C1 segment of cervical spinal cord (tissue), 14 donors: ENCODE results near the gene KIAA0232.
A peak's percentile ranks its signal among the peaks of the same experiment; 100 is the strongest.
"Not testable (repeated sequence)": the region's sequence is repeated elsewhere in the genome, so short reads cannot be mapped to it uniquely, and the experiment has no call there.

ENCODE experiments used
- DNase-seq, 14 donors: peaks; one replicate each; lab custom pipeline; 2025; lab: John Stamatoyannopoulos, UW

Gene KIAA0232

DNA sequence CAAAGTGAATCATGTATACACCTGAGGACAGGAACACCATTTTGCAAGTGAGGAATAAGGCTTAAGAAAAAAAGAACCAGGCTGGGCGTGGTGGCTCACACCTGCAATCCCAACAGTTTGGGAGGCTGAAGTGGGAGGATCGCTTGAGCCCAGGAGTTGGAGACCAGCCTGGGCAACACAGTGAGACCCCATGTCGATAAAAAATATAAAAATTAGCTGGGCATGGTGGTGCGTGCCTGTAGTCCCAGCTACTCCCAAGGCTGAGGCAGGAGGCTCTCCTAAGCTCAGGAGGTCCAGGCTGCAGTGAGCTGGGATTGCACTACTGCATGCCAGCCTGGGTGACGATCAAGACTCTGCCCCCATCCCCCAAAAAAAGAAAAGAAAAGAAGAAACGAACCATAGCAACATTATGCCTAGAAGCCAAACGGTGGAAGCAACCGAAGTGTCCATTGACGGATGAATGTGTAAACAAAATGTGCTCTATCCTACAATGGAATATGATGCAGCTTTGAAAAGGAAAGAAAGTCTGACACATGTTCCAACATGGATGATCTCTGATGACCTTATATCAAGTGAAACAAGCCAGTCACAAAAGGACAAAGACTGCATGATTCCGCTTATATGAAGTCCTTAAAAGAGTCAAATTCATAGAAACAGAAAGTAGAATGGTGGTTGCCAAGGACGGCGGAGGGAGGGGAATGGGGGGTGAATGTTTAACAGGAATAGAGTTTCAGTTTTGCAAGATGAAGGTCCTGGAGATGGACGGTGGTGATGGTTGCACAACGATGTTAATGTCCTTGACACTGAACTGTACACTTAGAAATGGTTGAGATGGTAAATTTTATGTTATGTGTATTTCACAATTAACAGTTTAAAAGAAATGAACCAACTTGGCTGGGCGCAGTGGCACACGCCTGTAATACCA lies 8.6 kb upstream of the KIAA0232 start:
- no peak for DNase-seq

DNA sequence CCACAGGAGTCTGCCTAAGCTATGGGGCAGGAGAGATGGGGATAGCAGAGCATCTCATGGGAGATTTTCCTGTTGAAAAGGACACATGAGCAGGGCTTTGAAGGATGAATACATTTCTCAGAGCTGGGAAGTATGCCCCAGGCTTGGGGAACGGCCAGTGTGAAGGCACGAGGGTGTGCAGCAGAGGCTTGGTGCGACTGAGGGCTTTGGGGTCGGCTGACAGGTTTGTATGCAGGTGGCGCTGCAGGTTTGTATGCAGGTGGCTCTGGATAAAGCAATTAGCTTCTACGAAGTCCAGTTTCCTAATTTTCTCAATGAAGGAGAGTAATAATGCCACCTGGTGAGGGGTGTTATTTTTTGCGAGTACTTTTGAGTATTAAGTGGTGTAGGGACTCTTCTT lies 6.8 kb upstream of the KIAA0232 start:
- no peak for DNase-seq

DNA sequence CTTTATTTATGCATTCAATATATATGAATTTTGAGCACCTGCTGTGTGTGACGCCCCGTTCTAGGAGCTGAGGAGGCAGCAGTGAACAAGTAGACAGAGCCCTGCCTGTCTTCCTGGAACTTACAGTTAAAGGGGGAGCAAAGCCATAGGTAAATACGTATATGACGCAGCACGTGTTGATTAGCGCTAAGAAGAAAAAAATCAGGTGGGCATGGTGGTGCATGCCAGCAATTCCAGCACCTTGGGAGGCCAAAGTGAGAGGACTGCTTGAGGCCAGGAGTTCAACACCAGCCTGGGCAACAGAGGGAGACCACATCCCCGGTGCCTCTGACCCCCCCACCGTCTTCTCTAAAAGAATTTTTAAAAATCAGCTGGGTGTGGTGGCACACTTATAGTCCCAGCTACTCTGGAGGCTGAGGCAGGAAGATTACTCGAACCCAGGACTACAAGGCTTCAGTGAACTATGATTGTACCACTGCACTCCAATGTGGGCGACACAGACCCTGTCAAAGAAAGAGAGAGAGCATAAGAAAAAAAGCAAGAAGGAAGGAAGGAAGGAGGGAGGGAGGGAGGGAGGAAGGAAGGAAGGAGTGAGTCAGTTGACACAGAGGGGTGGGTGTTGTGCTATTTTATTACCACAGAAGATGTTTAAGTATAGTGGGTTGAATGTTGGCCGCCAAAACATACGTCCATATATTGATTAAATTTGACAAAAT lies 5.4 kb upstream of the KIAA0232 start:
- no peak for DNase-seq

DNA sequence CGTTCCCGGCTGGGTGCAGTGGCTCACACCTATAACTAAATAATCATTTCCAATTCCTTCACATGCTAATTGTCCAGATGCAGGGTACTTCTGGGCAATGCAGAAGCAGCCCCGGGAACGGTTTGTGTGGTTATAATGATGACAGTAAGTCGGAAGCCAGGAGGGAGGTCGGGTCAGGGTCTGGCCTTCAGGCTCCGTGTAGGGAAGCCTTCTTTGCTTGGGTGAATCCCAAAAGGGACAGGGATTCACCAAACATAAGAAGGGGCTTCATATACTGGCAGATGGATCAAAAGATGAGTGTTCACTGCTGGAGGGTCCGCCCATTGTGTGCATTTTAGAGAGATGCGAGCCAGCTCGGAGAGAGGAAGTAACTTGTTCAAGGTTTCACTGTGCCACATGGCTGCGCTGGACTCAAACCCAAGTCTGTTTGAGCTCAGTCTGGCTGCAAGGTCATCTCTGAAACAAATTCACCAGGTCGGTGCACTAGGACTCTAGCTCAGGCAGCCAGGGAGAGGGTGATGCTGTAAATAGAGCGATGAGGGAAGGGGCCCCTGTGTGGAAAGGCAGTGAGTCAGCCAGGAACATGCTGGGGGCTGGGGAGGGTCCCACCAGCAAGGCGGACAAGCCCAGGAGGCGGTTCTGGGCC lies 4.8 kb upstream of the KIAA0232 start:
- no peak for DNase-seq

DNA sequence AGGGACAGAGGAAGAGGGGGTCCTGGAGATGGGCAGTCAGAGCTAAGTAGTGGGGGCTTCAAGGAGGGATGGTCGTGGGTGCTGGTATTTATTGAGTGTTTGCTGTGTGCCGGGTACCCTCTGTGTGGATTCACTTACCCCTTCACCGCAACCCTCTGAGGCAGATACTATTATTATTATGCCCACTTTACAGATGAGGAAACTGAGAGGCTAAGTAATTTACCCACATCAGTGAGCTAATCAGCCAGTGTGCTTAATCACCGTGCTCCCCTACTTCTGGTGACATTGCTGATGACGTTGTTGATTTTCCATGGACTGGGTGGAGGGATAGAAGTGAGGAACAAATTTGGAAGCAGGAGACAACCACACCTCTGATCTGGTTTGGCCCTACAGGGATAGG lies 4.1 kb upstream of the KIAA0232 start:
- no peak for DNase-seq

DNA sequence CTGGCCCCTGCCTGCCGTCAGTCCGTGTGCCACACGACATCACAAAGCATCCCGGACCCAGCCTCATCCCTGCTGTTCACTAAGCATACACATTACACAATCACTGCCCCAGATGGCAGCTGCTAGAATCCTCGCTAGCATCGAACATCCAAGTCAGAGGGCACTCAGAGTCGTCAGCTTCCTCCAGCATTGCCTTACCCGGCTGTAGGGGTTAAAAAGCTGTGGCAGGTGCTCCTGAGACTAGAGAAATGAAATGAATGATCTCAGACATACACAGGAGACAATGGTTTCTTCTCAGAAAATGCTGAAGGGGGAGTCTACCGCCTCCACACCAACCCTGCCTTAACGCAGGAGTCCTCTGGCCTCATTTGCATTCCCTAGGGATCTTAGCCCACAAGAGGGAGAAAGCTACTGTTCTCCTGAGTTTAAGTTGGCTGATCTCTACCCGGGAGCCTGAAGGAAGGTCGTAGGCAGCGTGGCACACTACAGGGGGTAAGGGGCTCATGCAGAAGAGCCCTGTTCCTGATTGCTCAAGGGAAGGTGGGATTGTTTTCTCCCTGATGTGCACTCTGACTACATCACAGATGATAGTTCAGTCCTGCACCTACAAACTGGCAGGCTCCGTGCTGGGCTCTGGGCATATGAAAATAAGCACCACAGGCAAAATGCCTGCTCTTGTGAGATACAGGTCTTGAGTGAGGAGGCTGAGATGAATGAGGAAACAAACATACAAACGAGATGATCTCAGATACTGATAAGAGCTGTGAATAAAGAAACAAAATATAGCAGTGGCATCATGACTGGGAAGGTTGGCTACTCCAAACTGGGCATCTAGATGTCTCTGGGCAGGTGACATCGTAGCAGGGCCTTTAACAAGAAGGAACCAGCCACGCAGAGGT lies 2.6 kb upstream of the KIAA0232 start:
- peak in 3 of 14 donors; percentile 20 to 47 (median 35) for DNase-seq

DNA sequence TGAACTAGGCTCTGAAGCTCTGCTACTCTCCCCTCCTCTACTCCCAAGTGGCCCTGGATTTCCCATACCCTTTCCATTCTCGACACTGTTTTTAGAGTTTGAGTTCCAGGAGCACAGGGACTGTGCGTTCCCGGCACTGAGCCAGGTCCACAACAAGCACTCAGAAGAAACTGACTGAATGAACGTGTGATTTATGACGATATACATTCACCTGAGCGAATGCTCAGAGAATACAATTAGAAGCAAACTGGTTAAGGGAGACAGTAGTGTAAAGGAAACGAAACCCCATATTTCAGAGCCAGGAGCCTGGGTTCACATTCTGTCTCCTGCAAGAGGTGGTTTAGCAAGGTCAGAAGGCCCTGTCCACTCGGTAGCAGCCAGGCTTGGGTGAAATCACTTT lies 1.4 kb upstream of the KIAA0232 start:
- no peak for DNase-seq

DNA sequence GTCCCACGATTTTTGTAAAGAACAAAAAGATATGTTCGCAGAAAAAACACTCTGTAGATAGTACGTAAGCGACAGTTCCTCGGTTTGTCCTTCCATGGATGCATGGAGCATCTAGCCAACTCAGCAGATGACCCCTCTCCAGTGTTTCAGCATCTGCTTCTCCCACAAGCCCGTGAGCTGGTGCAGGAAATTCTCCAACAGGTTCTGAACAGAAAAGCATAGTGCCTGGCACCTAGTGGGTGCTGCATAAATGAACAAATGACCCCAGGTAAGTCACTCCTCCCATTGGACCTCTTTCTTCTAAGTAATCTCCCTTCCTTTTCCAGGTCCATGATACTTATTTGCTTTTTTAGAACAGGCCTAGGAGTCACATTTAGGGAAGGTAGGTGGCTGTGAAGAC lies 966 bp upstream of the KIAA0232 start:
- no peak for DNase-seq

DNA sequence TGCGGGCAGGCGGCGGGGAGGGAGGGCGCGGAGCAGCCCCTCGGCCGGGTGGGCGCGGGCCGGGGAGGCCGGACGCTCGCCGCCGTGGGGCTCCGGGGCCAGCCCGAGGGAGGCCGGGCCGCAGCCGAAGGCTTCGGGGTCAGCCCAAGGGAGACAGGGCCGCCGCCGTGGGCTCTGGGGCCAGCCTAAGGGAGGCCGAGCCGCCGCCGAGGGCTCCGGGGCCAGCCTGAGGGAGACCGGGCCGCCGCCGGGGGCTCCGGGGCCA lies 251 bp downstream of the KIAA0232 start:
- peak in 3 of 14 donors; percentile 51 to 78 (median 72) for DNase-seq

DNA sequence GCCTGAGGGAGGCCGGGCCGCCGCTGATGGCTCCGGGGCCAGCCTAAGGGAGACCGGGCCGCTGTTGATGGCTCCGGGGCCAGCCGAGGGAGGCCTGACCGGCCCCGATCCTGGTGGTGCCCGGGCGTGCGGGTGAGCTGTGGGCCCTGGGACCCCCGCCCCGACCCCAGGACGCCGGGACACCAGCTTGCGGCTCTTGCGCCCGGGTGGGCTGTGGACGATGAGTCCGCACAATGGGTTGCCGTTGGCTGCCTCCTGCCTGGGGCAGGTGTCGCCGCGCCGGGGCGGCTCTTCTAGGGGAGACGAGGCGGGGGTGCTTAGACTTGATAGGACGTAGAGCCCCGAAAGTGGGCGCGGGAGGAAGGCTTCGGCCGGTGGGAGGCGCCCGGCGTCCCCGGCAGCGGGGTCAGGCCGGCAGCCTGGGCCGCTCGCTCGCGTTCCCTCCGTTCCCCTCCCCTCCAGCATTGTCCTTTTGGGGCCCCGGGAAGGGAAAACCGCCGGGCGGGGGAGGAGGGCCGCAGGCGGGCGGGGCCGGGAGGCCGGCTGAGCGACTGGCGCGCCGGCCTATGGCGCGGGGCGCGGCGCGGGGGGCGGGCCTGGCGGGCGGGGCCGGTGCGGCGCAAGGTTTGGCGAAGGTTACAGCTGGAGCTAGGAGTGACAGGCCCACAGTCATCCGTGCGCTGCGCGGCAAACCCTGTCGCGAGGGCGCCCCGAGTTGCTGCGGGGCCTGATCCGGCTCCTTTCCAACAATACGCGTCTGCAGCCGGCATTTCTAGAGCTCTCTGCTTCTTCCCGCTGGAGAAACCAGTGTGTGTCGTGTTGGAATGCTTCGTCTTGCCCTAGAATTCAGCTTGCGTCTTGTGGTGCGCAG lies 819 bp downstream of the KIAA0232 start:
- DNase-seq: peak; percentile 32 to 96 (median 88)

DNA sequence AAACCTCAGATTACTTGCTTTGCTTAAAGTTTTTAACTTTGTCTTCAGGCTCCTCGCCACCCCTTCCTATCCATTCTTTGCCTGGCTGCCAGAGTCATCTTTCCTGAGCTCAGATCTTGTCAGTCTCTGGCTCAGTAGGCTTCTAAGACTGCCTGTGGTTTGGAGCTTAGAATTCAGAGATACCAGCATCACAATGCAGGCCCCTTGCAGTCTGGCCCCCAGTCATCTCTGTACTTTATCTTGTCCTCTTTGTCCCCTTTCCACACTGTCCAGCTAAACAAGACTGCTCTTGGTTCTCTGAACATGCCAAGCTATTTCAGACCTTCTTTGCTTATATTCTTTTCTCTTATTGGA lies 3.0 kb downstream of the KIAA0232 start:
- no peak for DNase-seq

DNA sequence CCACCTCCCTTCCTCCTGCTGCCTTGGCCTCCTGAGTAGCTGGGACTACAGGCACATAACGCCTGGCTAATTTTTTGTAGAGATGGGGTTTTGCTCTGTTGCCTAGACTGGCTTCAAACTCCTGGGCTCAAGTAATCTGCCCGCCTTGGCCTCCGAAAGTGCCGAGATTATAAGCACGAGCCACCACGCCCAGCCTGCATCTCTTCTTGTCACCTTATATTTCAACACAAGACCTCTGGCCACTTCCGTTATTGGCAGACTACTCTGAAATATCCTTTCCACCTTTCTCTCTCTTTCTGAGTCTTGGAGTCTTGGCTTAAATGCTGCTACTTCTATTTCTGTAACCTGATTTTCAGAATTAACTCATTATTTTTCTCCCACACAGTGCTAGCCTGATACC lies 5.6 kb downstream of the KIAA0232 start:
- no peak for DNase-seq

DNA sequence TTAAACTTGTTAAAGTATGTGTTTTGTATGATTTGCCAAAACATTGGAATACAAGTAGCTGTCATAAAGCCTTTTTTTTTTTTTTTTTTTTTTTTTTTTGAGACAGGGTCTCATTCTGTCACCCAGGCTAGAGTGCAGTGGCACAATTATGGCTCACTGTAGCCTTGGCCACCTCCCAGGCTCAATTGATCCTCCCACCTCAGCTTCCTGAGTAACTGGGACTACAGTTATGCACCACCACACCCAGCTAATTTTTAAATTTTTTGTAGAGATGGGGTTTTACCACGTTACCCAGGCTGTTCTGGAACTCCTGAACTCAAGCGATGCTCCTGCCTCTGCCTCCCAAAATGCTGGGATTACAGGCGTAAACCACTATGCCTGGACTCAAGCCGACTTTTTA lies 8.7 kb downstream of the KIAA0232 start:
- not testable (repeated sequence) for DNase-seq

DNA sequence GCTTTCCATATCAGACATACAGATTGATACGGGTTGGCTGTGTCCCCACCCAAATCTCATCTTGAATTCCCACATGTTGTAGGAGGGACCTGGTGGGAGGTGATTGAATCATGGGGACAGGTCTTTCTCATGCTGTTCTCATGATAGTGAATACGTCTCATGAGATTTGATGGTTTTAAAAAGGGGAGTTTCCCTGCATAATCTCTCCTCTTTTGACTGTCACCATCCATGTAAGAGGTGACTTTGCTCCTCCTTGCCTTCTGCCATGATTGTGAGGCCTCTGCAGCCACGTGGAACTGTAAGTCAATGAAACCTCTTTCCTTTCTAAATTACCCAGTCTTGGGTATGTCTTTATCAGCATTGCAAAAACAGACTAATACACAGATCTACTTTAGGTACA lies 9.3 kb downstream of the KIAA0232 start:
- DNase-seq: not testable (repeated sequence)

DNA sequence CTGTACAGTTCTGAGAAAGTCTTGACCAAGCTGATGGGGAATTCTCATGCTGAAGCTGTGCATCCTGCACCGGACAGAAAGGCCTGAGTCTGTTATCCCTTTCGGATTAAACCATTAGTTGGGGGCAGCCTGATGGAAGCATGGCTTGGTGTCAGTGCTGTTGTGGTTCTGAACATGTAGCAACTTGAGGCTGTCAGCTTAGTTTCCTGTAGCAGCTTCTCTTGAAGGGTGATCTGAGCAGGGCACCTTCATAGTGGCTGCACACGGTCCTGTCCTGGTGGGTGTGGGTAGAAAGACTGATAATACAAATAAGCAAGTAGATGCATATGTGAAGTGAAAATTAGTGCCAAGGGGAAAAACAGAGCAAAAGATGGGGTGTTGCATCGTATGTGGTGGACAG lies 11.7 kb downstream of the KIAA0232 start:
- DNase-seq: no peak

DNA sequence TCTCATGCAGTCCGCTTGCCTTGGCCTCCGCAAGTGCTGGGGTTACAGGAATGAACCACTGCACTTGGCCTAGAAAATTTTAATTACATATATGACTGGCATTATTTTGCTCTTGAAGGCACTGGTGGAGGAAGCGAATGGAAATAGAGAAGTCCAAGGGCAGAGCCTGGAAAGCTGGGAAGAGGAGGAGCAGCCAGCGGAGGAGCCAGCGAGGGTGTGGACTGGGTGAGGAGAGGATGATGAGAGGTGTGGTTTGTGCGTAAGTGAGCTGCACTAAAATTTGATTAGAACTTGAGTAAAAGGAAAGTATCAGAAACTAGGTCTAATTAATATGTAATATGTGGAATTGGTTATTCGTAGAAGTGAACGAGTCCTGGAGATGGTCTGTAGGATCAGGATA lies 13.3 kb downstream of the KIAA0232 start:
- no peak for DNase-seq

DNA sequence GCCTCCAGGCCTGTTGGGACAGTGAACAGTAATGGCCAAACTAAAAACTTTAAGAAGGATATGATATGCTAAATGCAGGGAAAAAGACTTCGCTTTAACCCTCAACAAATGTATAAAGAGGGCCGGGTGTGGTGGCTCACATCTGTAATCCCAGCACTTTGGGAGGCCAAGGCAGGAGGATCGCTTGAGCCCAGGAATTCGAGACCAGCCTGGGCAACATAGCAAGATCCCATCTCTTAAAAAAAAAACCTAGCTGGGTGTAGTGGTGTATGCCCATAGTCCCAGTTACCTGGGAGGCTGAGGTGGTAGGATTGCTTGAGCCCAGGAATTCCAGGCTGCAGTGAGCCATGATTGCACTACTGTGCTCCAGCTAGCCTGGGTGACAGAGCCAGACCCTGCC lies 14.8 kb downstream of the KIAA0232 start:
- DNase-seq: not testable (repeated sequence)

DNA sequence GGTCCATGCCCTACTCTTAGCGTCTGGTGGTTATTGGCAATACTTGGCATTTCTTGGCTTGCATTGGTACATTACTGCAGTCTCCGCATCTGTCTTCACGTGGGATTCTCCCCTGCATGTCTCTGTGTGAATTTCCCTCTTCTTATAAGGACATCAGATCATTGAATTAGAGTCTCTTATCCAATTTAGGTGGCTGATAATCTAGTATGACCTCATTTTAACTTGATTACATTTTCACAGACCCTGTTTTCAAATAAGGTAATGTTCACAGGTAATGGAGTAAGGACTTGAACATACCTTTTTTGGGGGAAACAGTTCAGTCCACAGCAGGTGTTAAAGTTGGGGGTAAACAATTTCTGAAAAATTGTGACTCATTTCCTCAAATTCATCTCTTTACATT lies 16.6 kb downstream of the KIAA0232 start:
- no peak for DNase-seq

DNA sequence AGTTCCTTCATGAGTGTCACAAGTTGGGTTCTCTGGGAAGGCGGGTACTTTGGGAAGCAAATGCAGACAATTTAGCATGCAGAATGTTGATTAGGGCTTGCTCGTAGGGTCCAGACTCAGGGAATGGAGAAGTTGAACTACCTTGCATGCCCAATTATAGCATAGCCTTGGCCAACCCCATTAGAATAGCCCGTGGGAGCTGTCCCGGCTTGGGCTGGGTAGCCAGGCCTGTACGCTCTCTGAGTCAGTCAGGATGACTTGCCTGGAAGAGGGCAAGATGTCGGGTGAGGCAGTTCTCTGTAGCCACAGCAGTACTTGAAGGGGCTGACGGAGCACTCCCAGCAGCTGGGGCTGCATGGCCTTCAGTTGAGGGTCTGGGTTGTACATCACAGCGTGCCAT lies 19.5 kb downstream of the KIAA0232 start:
- no peak for DNase-seq

DNA sequence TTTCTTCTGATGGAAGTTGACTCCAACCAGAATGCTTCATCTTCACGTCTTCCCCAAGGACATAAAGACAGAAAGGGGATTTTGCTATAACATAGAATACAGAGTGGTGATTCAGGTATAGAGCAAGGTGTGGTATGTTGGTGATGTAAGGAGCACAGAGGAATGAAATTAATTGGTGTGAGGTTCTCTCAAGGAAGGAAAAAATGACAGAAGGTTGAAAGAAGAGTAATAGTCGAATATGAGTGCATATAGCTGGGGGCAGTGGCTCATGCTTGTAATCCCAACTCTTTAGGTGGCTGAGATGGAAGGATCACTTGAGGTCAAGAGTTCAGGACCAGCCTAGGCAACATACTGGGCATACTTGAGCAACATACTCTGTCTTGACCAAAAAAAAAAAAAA lies 20.1 kb downstream of the KIAA0232 start:
- no peak for DNase-seq

DNA sequence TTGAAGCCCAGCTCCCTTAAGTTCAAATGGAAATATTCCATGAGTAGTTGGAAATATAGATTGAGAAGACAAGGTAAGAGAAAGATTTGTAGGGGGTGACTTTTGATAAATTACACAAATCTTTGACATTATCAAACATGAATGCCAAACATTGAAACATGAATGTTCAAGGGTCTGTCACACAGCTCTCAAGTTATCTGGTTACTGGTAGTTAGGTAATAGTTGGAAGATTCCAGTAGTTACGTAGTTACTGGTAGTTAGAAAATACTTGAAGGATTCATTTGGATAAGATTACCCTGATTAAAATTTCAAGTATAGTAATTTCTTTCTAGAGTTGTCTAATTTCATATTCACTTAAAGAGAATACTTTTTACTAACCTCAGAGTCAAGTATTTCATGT lies 20.7 kb downstream of the KIAA0232 start:
- no peak for DNase-seq
